Measurements from ENCODE around the gene PDE11A. TPM values are rescaled to one million over a fixed set of nuclear protein-coding genes. Genes with fewer than 3 reads are reported as not detected.

Gene PDE11A
- total and polyA plus RNA-seq, 2 experiments from 2014 or later = 0.08 to 0.73 TPM

DNA sequence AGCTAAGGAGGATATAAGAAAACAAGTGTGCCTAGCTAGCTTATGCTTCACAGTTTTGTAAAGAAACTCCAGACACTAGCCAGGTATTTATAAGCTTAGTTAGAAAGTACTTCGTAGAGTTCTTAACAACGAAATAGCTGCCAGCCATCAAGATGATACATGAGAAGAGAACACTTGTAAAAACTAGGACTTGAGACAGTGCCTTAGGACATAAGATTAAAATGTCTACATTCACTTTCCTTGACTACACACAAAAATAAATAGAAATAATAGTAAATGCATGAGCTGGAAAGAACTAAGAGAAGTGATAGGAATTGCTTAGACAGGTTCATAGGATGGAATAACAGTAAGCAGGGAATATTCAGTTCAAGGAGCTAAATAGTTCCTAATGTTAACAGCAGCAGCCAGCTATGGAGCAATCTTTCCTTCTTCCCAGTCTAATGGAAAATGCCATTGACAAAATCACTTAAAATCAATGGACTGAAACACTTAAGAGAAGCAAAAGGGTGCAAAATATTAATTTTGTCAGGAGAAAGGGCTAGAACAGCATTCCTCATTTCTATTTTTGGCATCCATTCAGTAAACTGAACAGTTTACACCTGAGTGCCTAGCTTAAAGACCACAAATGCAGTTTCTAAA is 186.6 kb downstream of the PDE11A start:
- H3K27me3 Mint-ChIP-seq (ENCODE audit: insufficient read depth, low read depth, poor library complexity) = no peaks in the 10 kb centered on the region
- H3K4me1 Mint-ChIP-seq = peaks cover 30% of the 10 kb centered on the region
- Histone ChIP-seq H3K36me3 (ENCODE audit: insufficient read depth) (no peaks in the 10 kb centered on the region), H3K4me3 (no peak overlapping the region), H2AFZ (no peak overlapping the region), H3K4me2 (no peak overlapping the region), H4K20me1 (replicated peaks; ENCODE audit: insufficient read depth) (no peaks in the 10 kb centered on the region), H3F3A (replicated peaks; ENCODE audit: low read depth) (no peaks in the 10 kb centered on the region), H3K9me2 (ENCODE audit: insufficient read depth) (0 out of 2 replicates have a peak, but pooled peaks cover 8% of the 10 kb centered on the region), H3K27me3 (ENCODE audit: insufficient read depth) (no peaks in the 10 kb centered on the region), H3K79me2 (replicated peaks; ENCODE audit: insufficient read depth) (no peaks in the 10 kb centered on the region), H3K27ac (ENCODE audit: low read depth) (no peak overlapping the region), H3K4me1 (ENCODE audit: insufficient read depth) (peaks cover 20% of the 10 kb centered on the region)
- TF ChIP-seq ZNF462 (CRISPR knock-in tag; IDR thresholded peaks at IDR 0.05) (no peak), POLR2AphosphoS5 (IDR thresholded peaks at IDR 0.05; ENCODE audit: low read depth) (no peak), STAT1 (IDR thresholded peaks at IDR 0.05; ENCODE audit: unreplicated experiment) (no peak), EZH2phosphoT487 (IDR thresholded peaks at IDR 0.05; ENCODE audit: unreplicated experiment) (no peak)
- TF ChIP-seq, protein P1, sequence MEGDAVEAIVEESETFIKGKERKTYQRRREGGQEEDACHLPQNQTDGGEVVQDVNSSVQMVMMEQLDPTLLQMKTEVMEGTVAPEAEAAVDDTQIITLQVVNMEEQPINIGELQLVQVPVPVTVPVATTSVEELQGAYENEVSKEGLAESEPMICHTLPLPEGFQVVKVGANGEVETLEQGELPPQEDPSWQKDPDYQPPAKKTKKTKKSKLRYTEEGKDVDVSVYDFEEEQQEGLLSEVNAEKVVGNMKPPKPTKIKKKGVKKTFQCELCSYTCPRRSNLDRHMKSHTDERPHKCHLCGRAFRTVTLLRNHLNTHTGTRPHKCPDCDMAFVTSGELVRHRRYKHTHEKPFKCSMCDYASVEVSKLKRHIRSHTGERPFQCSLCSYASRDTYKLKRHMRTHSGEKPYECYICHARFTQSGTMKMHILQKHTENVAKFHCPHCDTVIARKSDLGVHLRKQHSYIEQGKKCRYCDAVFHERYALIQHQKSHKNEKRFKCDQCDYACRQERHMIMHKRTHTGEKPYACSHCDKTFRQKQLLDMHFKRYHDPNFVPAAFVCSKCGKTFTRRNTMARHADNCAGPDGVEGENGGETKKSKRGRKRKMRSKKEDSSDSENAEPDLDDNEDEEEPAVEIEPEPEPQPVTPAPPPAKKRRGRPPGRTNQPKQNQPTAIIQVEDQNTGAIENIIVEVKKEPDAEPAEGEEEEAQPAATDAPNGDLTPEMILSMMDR (conservative IDR thresholded peaks at IDR 0.05; ENCODE audit: low read depth in 2 of 2) = no peak
- DNase-seq (ENCODE audit: low spot score) (no peak), ATAC-seq (no peak)
- H3K27ac Mint-ChIP-seq = no peak overlapping the region
- H3K9me3 Mint-ChIP-seq = no peaks in the 10 kb centered on the region
- H3K36me3 Mint-ChIP-seq (ENCODE audit: low read depth) = no peaks in the 10 kb centered on the region
- H3K4me3 Mint-ChIP-seq = no peak overlapping the region
